Stimulated activated CD4-positive, alpha-beta T cell treated with anti-CD3 and anti-CD28 coated beads, Interleukin-1b, Interleukin-23, amount 100 ng/mL, for 24 hours (primary cell): ENCODE data around the gene STX1A.
"Not testable (repeated sequence)": the region's sequence is repeated elsewhere in the genome, so short reads cannot be mapped to it uniquely, and the experiment has no call there.

ENCODE experiments used
- DNase-seq, 4 experiments: peaks; one replicate each; pipeline ENCODE4 v3.0.0-alpha.2; 2020; ENCODE audit warnings: low read depth in 4 of 4, low spot score in 1 of 4

The STX1A gene

GRCh38 chr7:73683788-73684693, 35.4 kb downstream of the STX1A start:
- DNase-seq = no peak

GRCh38 chr7:73683056-73683787, 36.2 kb downstream of the STX1A start, which contains the start of the genes BUD23 and DNAJC30:
Gene BUD23, plus strand, starts transcription at chr7:73683597. Its CDS starts 29 bp downstream, at chr7:73683626.
Gene DNAJC30, minus strand, starts transcription at chr7:73683453. Its CDS starts 30 bp downstream, at chr7:73683423.
- DNase-seq = peak; percentile 95 to 99 (median 98)

GRCh38 chr7:73682745-73683055, 36.8 kb downstream of the STX1A start:
- DNase-seq = no peak

DNA sequence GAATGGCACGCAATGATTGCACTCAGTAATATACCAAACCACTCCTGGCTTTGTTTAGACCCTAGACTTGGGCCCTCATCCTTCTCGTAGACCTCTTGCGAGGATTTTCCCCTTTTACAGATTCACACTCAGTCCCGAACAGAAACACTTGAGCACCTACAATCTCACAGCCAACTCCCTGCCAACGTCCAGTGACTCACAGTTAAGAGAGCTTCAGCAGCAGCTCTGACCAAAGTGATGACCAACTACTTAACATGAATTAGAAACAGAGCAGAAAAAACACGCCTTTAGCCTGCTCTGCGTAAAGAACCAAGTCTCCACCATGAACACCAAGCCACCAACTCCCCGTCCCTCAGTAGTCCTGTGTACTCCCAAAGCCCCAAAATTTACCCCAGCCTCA, 38.4 kb downstream of the STX1A start:
- DNase-seq = no peak

- no peak for DNase-seq
Measured at GRCh38 chr7:73680501-73680900, 39.0 kb downstream of the STX1A start.

- no peak for DNase-seq
Measured at GRCh38 chr7:73679709-73680108, 39.8 kb downstream of the STX1A start.

GRCh38 chr7:73678862-73679261, 40.6 kb downstream of the STX1A start:
- no peak for DNase-seq

GRCh38 chr7:73676062-73676461, 43.4 kb downstream of the STX1A start:
- not testable (repeated sequence) for DNase-seq

DNA sequence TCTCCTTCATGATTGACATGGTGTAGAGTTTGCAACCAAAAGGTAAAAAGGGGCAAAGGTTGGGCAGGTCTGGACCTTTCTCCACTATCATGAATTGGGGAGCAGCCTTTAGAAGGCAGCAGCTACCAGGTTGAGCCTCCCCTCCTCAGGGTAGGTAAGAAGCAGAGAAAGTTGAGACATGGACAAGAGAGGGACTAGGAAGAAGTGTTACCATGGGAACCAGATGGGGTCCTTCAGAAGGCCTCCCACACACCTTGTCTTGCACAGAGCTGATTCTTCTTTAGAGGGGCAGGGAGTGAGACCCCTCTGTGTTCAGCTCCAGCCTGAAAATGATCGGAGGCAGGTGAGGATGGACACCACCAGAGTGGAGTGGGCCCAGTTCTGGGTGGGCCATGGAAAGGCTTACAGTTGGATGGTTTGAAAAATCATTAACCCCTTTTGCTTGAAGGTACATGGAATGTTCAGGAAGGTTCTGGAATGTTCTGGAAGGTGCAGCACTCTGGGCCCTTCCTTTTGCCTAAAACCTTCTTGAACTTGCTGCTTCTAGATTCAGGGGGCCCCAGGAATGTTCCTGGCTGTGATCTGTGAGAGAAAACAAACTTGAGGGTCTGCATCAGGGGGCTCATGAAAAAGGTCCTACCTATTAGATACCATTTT, 44.9 kb downstream of the STX1A start:
- DNase-seq = no peak

- DNase-seq = no peak
Measured at GRCh38 chr7:73671857-73672445, 47.5 kb downstream of the STX1A start.

DNA sequence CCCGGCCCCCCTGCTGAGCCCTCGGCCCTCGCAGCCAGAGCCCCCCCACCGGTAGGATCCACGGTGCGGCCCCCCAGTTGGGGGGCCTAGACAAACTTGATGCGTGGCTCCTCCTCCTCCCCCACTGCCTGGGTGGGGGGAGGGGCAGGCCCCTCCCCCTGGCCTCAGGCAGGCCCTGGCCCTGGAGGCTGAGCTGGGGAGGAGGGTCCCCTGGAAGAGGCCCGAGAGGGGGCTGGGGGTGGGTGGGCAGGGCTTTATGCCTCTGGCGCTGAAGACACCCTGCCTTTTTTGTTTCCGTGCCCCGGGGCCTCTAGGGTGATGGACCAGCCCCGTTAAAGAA, 48.2 kb downstream of the STX1A start:
- no peak for DNase-seq

DNA sequence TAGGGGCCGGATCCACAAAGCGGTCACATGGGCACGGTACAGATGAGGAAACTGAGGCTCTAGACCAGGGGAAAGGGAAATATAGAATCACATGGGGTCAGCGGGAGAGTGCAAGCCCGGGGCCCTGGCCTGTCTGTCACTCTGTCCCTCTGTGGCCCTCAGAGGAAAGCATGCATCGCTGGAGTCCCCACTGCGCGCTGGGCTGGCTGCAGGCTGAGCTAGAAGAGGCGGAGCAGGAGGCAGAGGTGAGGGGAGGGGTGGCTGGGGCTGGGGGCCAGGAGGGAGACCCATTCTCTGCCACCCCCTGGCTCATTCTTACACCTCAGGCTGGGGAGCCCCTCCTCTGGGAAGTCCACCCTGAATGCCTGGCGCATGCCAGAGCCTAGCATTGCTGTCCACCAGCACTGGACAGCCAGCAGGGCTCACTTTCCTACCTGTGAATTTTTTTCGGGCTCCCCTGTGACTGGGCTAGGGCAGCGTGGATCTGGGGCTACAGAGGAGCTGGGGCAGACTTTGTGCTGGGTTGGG, 49.5 kb downstream of the STX1A start:
- no peak for DNase-seq

DNA sequence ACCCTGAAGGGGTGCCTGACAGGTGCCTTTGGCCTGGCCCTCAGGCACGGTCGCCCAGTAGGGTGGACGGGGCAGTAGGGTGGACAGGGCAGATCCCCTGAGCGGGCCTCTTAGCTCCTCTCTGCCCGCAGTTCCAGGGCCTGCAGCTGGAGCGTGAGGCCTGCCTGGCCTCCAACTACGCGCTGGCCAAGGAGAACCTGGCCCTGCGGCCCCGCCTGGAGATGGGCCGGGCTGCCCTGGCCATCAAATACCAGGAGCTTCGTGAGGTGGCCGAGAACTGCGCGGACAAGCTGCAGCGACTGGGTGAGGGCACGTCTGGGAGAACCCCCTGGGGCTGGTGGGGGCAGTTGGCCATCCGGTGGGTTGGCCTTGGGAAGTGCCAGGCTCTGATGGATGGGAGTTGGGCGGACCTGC, 50.2 kb downstream of the STX1A start:
- DNase-seq = no peak

GRCh38 chr7:73668886-73669230, 50.6 kb downstream of the STX1A start:
- no peak for DNase-seq

- no peak for DNase-seq
Measured at GRCh38 chr7:73668103-73668885, 51.2 kb downstream of the STX1A start.

DNA sequence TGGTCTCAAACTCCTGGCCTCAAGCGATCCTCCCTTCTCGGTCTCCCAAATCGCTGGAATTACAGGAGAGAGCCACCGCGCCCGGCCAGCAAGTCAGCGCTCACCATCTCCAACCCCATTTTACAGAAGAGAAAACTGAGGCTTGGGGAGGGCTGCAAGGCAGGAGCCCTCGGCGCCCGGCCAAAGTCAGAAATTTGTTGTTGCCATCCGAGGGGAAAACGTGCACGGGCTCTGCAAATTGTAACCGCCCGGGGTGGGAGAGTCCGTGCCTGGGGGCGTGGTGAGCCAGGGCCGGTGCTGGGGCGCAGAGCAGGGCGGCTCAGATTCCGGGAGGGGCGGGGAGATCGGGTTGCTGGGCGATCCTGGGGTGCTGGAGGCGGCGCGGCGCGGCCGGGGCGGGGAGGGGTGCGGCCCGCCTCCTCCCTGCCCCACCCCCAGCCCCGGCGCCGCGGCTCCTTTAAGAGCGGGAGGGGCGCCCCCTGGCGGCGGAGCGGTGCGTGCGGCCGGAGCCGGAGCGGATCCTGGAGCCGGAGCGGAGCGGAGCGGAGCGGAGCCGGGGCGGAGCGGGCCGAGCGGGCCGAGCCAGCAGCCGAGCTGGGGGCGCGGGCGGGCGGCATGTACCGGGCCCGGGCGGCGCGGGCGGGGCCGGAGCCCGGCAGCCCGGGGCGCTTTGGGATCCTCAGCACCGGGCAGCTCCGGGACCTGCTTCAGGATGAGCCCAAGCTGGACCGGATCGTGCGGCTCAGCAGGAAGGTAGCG, 51.9 kb downstream of the STX1A start, which contains the start of gene VPS37D:
VPS37D (plus strand) TSS at position 488 of the 759 bp plus-strand sequence; CDS start at position 616, 128 bp downstream.
- DNase-seq = peak; percentile 86 to 93 (median 88)

GRCh38 chr7:73663033-73663432, 56.4 kb downstream of the STX1A start:
- no peak for DNase-seq

- not testable (repeated sequence) for DNase-seq
Measured at GRCh38 chr7:73660594-73660993, 58.9 kb downstream of the STX1A start.

GRCh38 chr7:73659983-73660382, 59.5 kb downstream of the STX1A start:
- no peak for DNase-seq

- not testable (repeated sequence) for DNase-seq
Measured at GRCh38 chr7:73655309-73655708, 64.2 kb downstream of the STX1A start.
